ENCODE data around the gene TOX2.

The TOX2 gene

GRCh38 chr20:44025756-44026155 is 111.1 kb downstream of the TOX2 start:
- no peak for DNase-seq (ENCODE audit: low read depth)
- no peak overlapping the region for H3K4me3 ChIP-seq (ENCODE audit: low read depth, low read length)

GRCh38 chr20:44026647-44027342 is 112.1 kb downstream of the TOX2 start:
- DNase-seq (ENCODE audit: low read depth): no peak

GRCh38 chr20:44027343-44028002 is 112.8 kb downstream of the TOX2 start:
- no peak for DNase-seq (ENCODE audit: low read depth)
- H3K4me3 ChIP-seq (ENCODE audit: low read depth, low read length): no peak overlapping the region

More at GRCh38 chr20:44026647-44027342, 112.1 kb downstream of the TOX2 start:
- H3K4me3 ChIP-seq (ENCODE audit: low read depth, low read length): no peak overlapping the region

GRCh38 chr20:44028003-44028730 is 113.5 kb downstream of the TOX2 start:
- no peak for DNase-seq (ENCODE audit: low read depth)
- no peak overlapping the region for H3K4me3 ChIP-seq (ENCODE audit: low read depth, low read length)

GRCh38 chr20:44028868-44029847 is 114.5 kb downstream of the TOX2 start:
- DNase-seq (ENCODE audit: low read depth): no peak

GRCh38 chr20:44029848-44030230 is 115.2 kb downstream of the TOX2 start:
- no peak overlapping the region for H3K4me3 ChIP-seq (ENCODE audit: low read depth, low read length)
- DNase-seq (ENCODE audit: low read depth): no peak

More at GRCh38 chr20:44028868-44029847, 114.5 kb downstream of the TOX2 start:
- no peak overlapping the region for H3K4me3 ChIP-seq (ENCODE audit: low read depth, low read length)

GRCh38 chr20:44030394-44030793 is 115.7 kb downstream of the TOX2 start:
- no peak for DNase-seq (ENCODE audit: low read depth)
- no peak overlapping the region for H3K4me3 ChIP-seq (ENCODE audit: low read depth, low read length)

GRCh38 chr20:44031001-44031574 is 116.4 kb downstream of the TOX2 start:
- DNase-seq (ENCODE audit: low read depth): no peak
- H3K4me3 ChIP-seq (ENCODE audit: low read depth, low read length): no peak overlapping the region

- DNase-seq (ENCODE audit: low read depth): no peak
- no peak overlapping the region for H3K4me3 ChIP-seq (ENCODE audit: low read depth, low read length)
Observed at GRCh38 chr20:44031781-44032582, 117.3 kb downstream of the TOX2 start.

- DNase-seq (ENCODE audit: low read depth): no peak
- H3K4me3 ChIP-seq (ENCODE audit: low read depth, low read length): no peak overlapping the region
Observed at GRCh38 chr20:44032583-44033331, 118.1 kb downstream of the TOX2 start.

GRCh38 chr20:44033344-44033743 is 118.7 kb downstream of the TOX2 start:
- H3K4me3 ChIP-seq (ENCODE audit: low read depth, low read length): no peak overlapping the region
- no peak for DNase-seq (ENCODE audit: low read depth)

GRCh38 chr20:44033873-44034272 is 119.2 kb downstream of the TOX2 start:
- H3K4me3 ChIP-seq (ENCODE audit: low read depth, low read length): no peak overlapping the region
- DNase-seq (ENCODE audit: low read depth): no peak

GRCh38 chr20:44034451-44034850 is 119.8 kb downstream of the TOX2 start:
- H3K4me3 ChIP-seq (ENCODE audit: low read depth, low read length): no peak overlapping the region
- DNase-seq (ENCODE audit: low read depth): no peak

- no peak for DNase-seq (ENCODE audit: low read depth)
- H3K4me3 ChIP-seq (ENCODE audit: low read depth, low read length): no peak overlapping the region
Observed at GRCh38 chr20:44034965-44035635, 120.4 kb downstream of the TOX2 start.

- H3K4me3 ChIP-seq (ENCODE audit: low read depth, low read length): no peak overlapping the region
- DNase-seq (ENCODE audit: low read depth): no peak
Observed at GRCh38 chr20:44035924-44036323, 121.3 kb downstream of the TOX2 start.

GRCh38 chr20:44036441-44036840 is 121.8 kb downstream of the TOX2 start:
- H3K4me3 ChIP-seq (ENCODE audit: low read depth, low read length): no peak overlapping the region
- no peak for DNase-seq (ENCODE audit: low read depth)

- H3K4me3 ChIP-seq (ENCODE audit: low read depth, low read length): no peak overlapping the region
- DNase-seq (ENCODE audit: low read depth): no peak
Observed at GRCh38 chr20:44038681-44039123, 124.0 kb downstream of the TOX2 start.
